Mesenchymal stem cell (in vitro differentiated cells and primary cell): ENCODE measurements around the gene SCN3A. TPM values are rescaled to one million over a fixed set of nuclear protein-coding genes. Genes with fewer than 3 reads are reported as not detected.

Source experiments
- DNase-seq: peaks from one replicate; pipeline ENCODE4 v3.0.0-alpha.2; 2013
- H2AFZ ChIP-seq: one replicate; pipeline ENCODE4 v1.6.1; 2013; ENCODE audit warnings: low read depth, mild to moderate bottlenecking, control low read depth, inconsistent platforms, low read length, moderate library complexity
- H2AK5ac ChIP-seq: 2 replicates; pipeline ENCODE4 v1.6.1; 2013; ENCODE audit warnings: low read length, moderate library complexity, mild to moderate bottlenecking, inconsistent platforms; ENCODE audit not compliant: severe bottlenecking
- H2BK120ac ChIP-seq: one replicate; pipeline ENCODE4 v1.6.1; 2013; ENCODE audit warnings: low read depth, mild to moderate bottlenecking, inconsistent platforms, low read length, moderate library complexity
- H2BK12ac ChIP-seq, 2 experiments: one replicate each; pipeline ENCODE4 v1.6.1; 2013; ENCODE audit warnings: inconsistent platforms in 2 of 2, low read length in 2 of 2, mild to moderate bottlenecking in 2 of 2, moderate library complexity in 2 of 2, control low read depth in 1 of 2
- H2BK15ac ChIP-seq: one replicate; pipeline ENCODE4 v1.6.1; 2013; ENCODE audit warnings: mild to moderate bottlenecking, low read depth, inconsistent platforms; ENCODE audit not compliant: poor library complexity, severe bottlenecking
- H2BK5ac ChIP-seq: 2 replicates; pipeline ENCODE4 v1.6.1; 2013; ENCODE audit warnings: low read depth, mild to moderate bottlenecking, low read length, control low read depth, inconsistent platforms; ENCODE audit not compliant: poor library complexity, severe bottlenecking
- H3K14ac ChIP-seq, 2 experiments: one replicate each; pipeline ENCODE4 v1.6.1; 2013; ENCODE audit warnings: inconsistent platforms in 2 of 2, low read length in 2 of 2, control low read depth in 1 of 2, mild to moderate bottlenecking in 1 of 2, moderate library complexity in 1 of 2
- H3K18ac ChIP-seq, 2 experiments: one replicate each; pipeline ENCODE4 v1.6.1; 2013; ENCODE audit warnings: inconsistent platforms in 2 of 2, low read length in 2 of 2, control low read depth in 1 of 2, low read depth in 1 of 2, mild to moderate bottlenecking in 1 of 2
- H3K23ac ChIP-seq, 2 experiments: one replicate each; pipeline ENCODE4 v1.6.1; 2013; ENCODE audit warnings: inconsistent platforms in 2 of 2, low read length in 2 of 2, mild to moderate bottlenecking in 2 of 2, moderate library complexity in 2 of 2, control low read depth in 1 of 2
- H3K27ac ChIP-seq: 2 replicates; pipeline ENCODE4 v1.5.1; 2013; ENCODE audit warnings: mild to moderate bottlenecking, moderate library complexity, low read length, control low read depth, inconsistent platforms; ENCODE audit not compliant: poor library complexity, severe bottlenecking
- H3K27me3 ChIP-seq, 2 experiments: 2 replicates each; pipeline versions ENCODE4 v1.6.1 to v1.7.0; 2013; ENCODE audit warnings: low read length in 2 of 2, mild to moderate bottlenecking in 2 of 2, moderate library complexity in 2 of 2, control low read depth in 1 of 2, inconsistent platforms in 1 of 2; ENCODE audit not compliant: control insufficient read depth in 1 of 2, insufficient read depth in 1 of 2
- H3K36me3 ChIP-seq, 2 experiments: 2 replicates each; pipeline versions ENCODE4 v1.6.1 to v1.7.0; 2013; ENCODE audit warnings: low read length in 2 of 2, control low read depth in 1 of 2, inconsistent platforms in 1 of 2, low read depth in 1 of 2, mild to moderate bottlenecking in 1 of 2; ENCODE audit not compliant: insufficient read depth in 2 of 2, control insufficient read depth in 1 of 2
- H3K4ac ChIP-seq, 2 experiments: one replicate each; pipeline ENCODE4 v1.6.1; 2013; ENCODE audit warnings: inconsistent platforms in 2 of 2, low read length in 2 of 2, mild to moderate bottlenecking in 2 of 2, moderate library complexity in 2 of 2, control low read depth in 1 of 2, low read depth in 1 of 2
- H3K4me1 ChIP-seq: 2 replicates; pipeline ENCODE4 v1.6.1; 2013; ENCODE audit warnings: low read depth, low read length, control low read depth; ENCODE audit not compliant: control insufficient read depth, insufficient read depth
- H3K4me2 ChIP-seq: 2 replicates; pipeline ENCODE4 v1.6.1; 2013; ENCODE audit warnings: low read length, mild to moderate bottlenecking, inconsistent platforms; ENCODE audit not compliant: poor library complexity, severe bottlenecking
- H3K4me3 ChIP-seq, 2 experiments: 2 replicates each; pipeline versions ENCODE4 v1.5.1 to v1.7.0; 2013; ENCODE audit warnings: low read length in 2 of 2, mild to moderate bottlenecking in 2 of 2, control low read depth in 1 of 2, low read depth in 1 of 2; ENCODE audit not compliant: insufficient read depth in 1 of 2
- H3K79me1 ChIP-seq: replicated peaks from 2 replicates; pipeline ENCODE4 v1.6.1; 2013; ENCODE audit warnings: mild to moderate bottlenecking, control low read depth, low read length, inconsistent platforms; ENCODE audit not compliant: poor library complexity, severe bottlenecking
- H3K9ac ChIP-seq: 2 replicates; pipeline ENCODE4 v1.7.0; 2013; ENCODE audit warnings: mild to moderate bottlenecking, low read length, moderate library complexity
- H3K9me3 ChIP-seq: 2 replicates; pipeline ENCODE4 v1.7.0; 2013; ENCODE audit warnings: mild to moderate bottlenecking, low read length; ENCODE audit not compliant: control insufficient read depth
- H4K8ac ChIP-seq: one replicate; pipeline ENCODE4 v1.6.1; 2013; ENCODE audit warnings: inconsistent platforms, mild to moderate bottlenecking, low read length, moderate library complexity
- H4K91ac ChIP-seq: one replicate; pipeline ENCODE4 v1.6.1; 2013; ENCODE audit warnings: mild to moderate bottlenecking, low read length, inconsistent platforms
- WGBS: methylation state at CpG from one replicate; pipeline ENCODE4 v1.1.7; 2013; ENCODE audit warnings: mixed read lengths; 5-methylcytosine and 5-hydroxymethylcytosine counted together
- polyA plus RNA-seq, 2 experiments: library from polyadenylated mRNA; stranded (reverse); fragments of 200-250 nt; gene quantifications; one replicate each; pipeline ENCODE4 v1.2.3, GENCODE V29; 2013

The SCN3A gene
- 3.7 TPM for polyA plus RNA-seq (2013, experiment 1 of 2)
- polyA plus RNA-seq (2013, experiment 2 of 2) = 3.7 TPM

DNA sequence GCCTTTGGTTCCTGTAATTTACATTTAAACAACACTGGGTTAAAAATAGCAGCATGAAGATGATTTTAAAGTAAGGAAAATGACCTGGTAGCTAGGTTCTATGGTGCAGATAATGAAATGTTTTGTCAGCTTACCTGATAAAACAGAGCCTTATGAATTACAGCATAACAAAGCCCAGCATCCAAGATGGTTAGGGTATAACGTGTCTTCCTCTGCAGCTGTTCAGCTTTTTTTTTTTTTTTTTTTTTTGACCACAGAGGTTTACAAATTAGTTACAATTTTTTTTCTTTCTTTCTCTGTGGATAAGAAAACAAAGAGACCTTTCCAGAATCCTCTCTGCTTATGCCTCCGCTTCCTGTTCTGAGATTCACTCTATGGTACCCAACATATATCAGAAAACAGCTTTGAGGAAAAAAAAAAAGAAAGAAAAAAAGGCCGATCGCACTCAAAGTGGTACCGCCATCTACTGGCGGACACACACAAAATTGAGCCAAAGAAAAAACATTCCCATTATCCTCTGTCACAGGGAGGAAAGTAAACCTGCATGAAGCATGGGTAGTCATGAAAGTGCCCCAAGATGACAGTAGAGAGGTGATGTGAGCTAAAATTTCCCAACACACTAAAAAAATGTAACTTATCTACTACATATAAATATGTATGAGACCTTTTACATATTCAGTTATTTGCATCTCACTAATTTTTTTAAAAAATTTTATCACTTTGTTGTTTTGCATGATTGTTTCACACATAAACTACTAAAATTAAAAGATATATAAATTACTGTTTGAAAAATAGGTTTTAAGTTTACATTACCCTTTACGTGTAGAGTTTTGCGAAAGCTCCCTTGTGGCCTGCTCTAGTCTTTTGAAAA is at the start of gene SCN3A:
Gene SCN3A (minus strand): TSS at position 362 of the 871 bp plus-strand sequence. CDS start 27,656 bp downstream, outside the sequence.
- Histone ChIP-seq H3K4me1 (no peaks in the 10 kb centered on the region), H3K18ac (no peak within 1 kb of the TSS), H3K9me3 (no peaks in the 10 kb centered on the region), H3K9ac (peak within 1 kb of the TSS; percentile 9), H3K79me1 (no peaks in the 10 kb centered on the region), H3K27me3 (no peaks in the 10 kb centered on the region), H2BK12ac (no peak within 1 kb of the TSS), H3K36me3 (no peaks in the 10 kb centered on the region), H3K27ac (no peak within 1 kb of the TSS), H2BK120ac (no peak within 1 kb of the TSS), H3K4me2 (no peak within 1 kb of the TSS), H2AK5ac (no peak within 1 kb of the TSS), H3K14ac (no peak within 1 kb of the TSS), H2BK5ac (no peak within 1 kb of the TSS), H3K23ac (no peak within 1 kb of the TSS), H3K4ac (no peak within 1 kb of the TSS), H4K91ac (no peak within 1 kb of the TSS), H2AFZ (no peak within 1 kb of the TSS), H2BK15ac (no peak within 1 kb of the TSS), H4K8ac (no peak within 1 kb of the TSS), H3K4me3 (no peak within 1 kb of the TSS)
- DNase-seq = peak; percentile 68
- WGBS = 31% methylated on average over 3 of the region's 8 CpGs

DNA sequence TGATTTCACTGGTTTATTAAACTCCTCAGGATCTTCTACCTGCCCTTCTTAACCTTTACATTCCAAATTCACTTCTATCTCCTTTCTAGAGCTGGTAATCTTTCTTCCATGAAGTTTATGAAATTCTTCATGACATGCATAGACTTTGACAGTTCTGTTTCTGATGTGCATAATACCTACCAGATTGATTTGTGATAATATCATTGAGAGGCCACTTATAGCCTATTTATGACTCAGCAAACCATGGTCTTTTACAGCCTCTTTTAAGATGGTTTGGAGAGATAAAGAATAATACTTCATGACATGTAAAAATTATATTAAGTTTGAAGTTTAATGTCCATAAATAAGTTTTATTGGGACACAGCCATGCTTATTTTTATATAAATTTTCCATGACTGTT is 49.3 kb upstream of the SCN3A start:
- DNase-seq = no peak
- Histone ChIP-seq H3K18ac (no peak overlapping the region), H2AK5ac (no peak overlapping the region), H2BK5ac (no peak overlapping the region), H4K91ac (no peak overlapping the region), H2AFZ (no peak overlapping the region), H3K9me3 (no peaks in the 10 kb centered on the region), H3K14ac (no peak overlapping the region), H3K4me2 (no peak overlapping the region), H4K8ac (no peak overlapping the region), H2BK15ac (no peak overlapping the region), H2BK12ac (no peak overlapping the region), H3K27ac (no peak overlapping the region), H3K9ac (no peak overlapping the region), H3K27me3 (no peaks in the 10 kb centered on the region), H3K79me1 (no peaks in the 10 kb centered on the region), H2BK120ac (no peak overlapping the region), H3K4me3 (no peak overlapping the region), H3K36me3 (no peaks in the 10 kb centered on the region), H3K4me1 (no peaks in the 10 kb centered on the region), H3K23ac (no peak overlapping the region), H3K4ac (no peak overlapping the region)

GRCh38 chr2:165251366-165251765 is 47.5 kb upstream of the SCN3A start:
- Histone ChIP-seq H2BK12ac (no peak overlapping the region), H3K4me1 (no peaks in the 10 kb centered on the region), H2BK5ac (no peak overlapping the region), H3K27me3 (no peaks in the 10 kb centered on the region), H4K91ac (no peak overlapping the region), H3K23ac (no peak overlapping the region), H3K4me3 (no peak overlapping the region), H3K4ac (no peak overlapping the region), H3K18ac (no peak overlapping the region), H2BK15ac (no peak overlapping the region), H2AFZ (no peak overlapping the region), H3K27ac (no peak overlapping the region), H3K4me2 (no peak overlapping the region), H4K8ac (no peak overlapping the region), H3K9me3 (no peaks in the 10 kb centered on the region), H2AK5ac (no peak overlapping the region), H2BK120ac (no peak overlapping the region), H3K79me1 (no peaks in the 10 kb centered on the region), H3K36me3 (no peaks in the 10 kb centered on the region), H3K9ac (no peak overlapping the region), H3K14ac (no peak overlapping the region)
- WGBS = 80% methylated on average over 3 of the region's 4 CpGs
- no peak for DNase-seq

DNA sequence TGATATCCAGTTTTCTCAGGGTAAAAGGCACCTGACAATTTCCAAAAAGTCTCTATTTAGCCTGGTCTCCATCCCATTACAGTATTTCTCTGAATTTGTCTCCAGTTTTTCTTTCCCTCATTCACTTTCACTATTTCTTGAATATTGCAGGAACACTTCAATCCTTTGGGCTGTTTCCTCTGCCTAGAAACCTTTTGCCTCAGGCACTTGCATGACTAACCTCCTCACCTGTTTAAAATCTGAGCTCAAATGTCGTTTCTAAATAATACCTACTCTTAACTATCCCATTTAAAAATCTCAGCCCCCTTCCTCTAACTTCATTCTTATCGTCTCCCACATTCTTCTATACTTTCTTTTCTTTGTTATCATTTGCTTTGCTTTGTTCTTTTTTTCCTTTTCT is 44.4 kb upstream of the SCN3A start:
- Histone ChIP-seq H3K36me3 (no peaks in the 10 kb centered on the region), H3K27me3 (no peaks in the 10 kb centered on the region), H2BK5ac (no peak overlapping the region), H2AFZ (no peak overlapping the region), H3K4me2 (no peak overlapping the region), H3K9me3 (no peaks in the 10 kb centered on the region), H2BK15ac (no peak overlapping the region), H3K23ac (no peak overlapping the region), H3K9ac (no peak overlapping the region), H4K8ac (no peak overlapping the region), H3K14ac (no peak overlapping the region), H3K4me3 (peak overlapping the region in 1 of 2 experiments; percentile 45), H3K4me1 (no peaks in the 10 kb centered on the region), H3K27ac (no peak overlapping the region), H3K79me1 (no peaks in the 10 kb centered on the region), H4K91ac (no peak overlapping the region), H3K18ac (no peak overlapping the region), H3K4ac (no peak overlapping the region), H2BK12ac (no peak overlapping the region), H2AK5ac (no peak overlapping the region), H2BK120ac (no peak overlapping the region)
- WGBS = 45% methylated on average over 2 of the region's 2 CpGs
- no peak for DNase-seq
